Measurements from ENCODE around the gene HIPK2.

HIPK2 gene

GRCh38 chr7:139718859-139719258 is 58.9 kb downstream of the HIPK2 start:
- ATAC-seq = no peak
- no peak for TF ChIP-seq ZNF8 (CRISPR knock-in tag; IDR thresholded peaks at IDR 0.05)
- TF ChIP-seq ZC3H10 (CRISPR knock-in tag; IDR thresholded peaks at IDR 0.05) = no peak
- no peak for TF ChIP-seq TCF4 (CRISPR knock-in tag; IDR thresholded peaks at IDR 0.05; ENCODE audit: borderline replicate concordance)
- TF ChIP-seq ESRRG (CRISPR knock-in tag; IDR thresholded peaks at IDR 0.05) = no peak
- TF ChIP-seq TOX (CRISPR knock-in tag; IDR thresholded peaks at IDR 0.05; ENCODE audit: borderline replicate concordance) = no peak
- TF ChIP-seq ZFP3 (CRISPR knock-in tag; IDR thresholded peaks at IDR 0.05) = no peak
- no peak for TF ChIP-seq ZNF565 (CRISPR knock-in tag; conservative IDR thresholded peaks at IDR 0.05; ENCODE audit: low read depth)
- no peak for TF ChIP-seq ZNF70 (CRISPR knock-in tag; IDR thresholded peaks at IDR 0.05)
- TF ChIP-seq PATZ1 (CRISPR knock-in tag; IDR thresholded peaks at IDR 0.05; ENCODE audit: borderline replicate concordance) = no peak
- no peak for TF ChIP-seq ISL1 (CRISPR knock-in tag; IDR thresholded peaks at IDR 0.05)
- TF ChIP-seq ZFP30 (CRISPR knock-in tag; IDR thresholded peaks at IDR 0.05) = no peak
- no peak for TF ChIP-seq CSDC2 (CRISPR knock-in tag; IDR thresholded peaks at IDR 0.05)
- no peak for TF ChIP-seq POU6F1 (CRISPR knock-in tag; IDR thresholded peaks at IDR 0.05; ENCODE audit: borderline replicate concordance, low read depth)
- TF ChIP-seq CSRNP3 (CRISPR knock-in tag; IDR thresholded peaks at IDR 0.05) = no peak
- no peak for TF ChIP-seq ARNTL (CRISPR knock-in tag; IDR thresholded peaks at IDR 0.05; ENCODE audit: borderline replicate concordance, low read depth)
- no peak for TF ChIP-seq CREB5 (CRISPR knock-in tag; IDR thresholded peaks at IDR 0.05; ENCODE audit: low read depth)
- no peak for TF ChIP-seq TSHZ2 (CRISPR knock-in tag; IDR thresholded peaks at IDR 0.05)

- TF ChIP-seq PPARA (CRISPR knock-in tag; IDR thresholded peaks at IDR 0.05; ENCODE audit: borderline replicate concordance) = no peak
- no peak for TF ChIP-seq ISL1 (CRISPR knock-in tag; IDR thresholded peaks at IDR 0.05)
- no peak for TF ChIP-seq ESRRG (CRISPR knock-in tag; IDR thresholded peaks at IDR 0.05)
- no peak for TF ChIP-seq TSHZ2 (CRISPR knock-in tag; IDR thresholded peaks at IDR 0.05)
- no peak for TF ChIP-seq RARB (CRISPR knock-in tag; IDR thresholded peaks at IDR 0.05)
- no peak for TF ChIP-seq SNAI2 (CRISPR knock-in tag; IDR thresholded peaks at IDR 0.05)
- ATAC-seq = no peak
These were observed 59.7 kb downstream of the HIPK2 start for GRCh38 chr7:139718141-139718540.
